CD4-positive, alpha-beta T cell treated with Interleukin-17A for 4 hours (primary cell): Measurements from ENCODE around the gene TAOK2.

ENCODE experiments used
- DNase-seq: peaks from one replicate; pipeline ENCODE4 v3.0.0-alpha.2; 2020; ENCODE audit warnings: mixed read lengths

The TAOK2 gene

DNA sequence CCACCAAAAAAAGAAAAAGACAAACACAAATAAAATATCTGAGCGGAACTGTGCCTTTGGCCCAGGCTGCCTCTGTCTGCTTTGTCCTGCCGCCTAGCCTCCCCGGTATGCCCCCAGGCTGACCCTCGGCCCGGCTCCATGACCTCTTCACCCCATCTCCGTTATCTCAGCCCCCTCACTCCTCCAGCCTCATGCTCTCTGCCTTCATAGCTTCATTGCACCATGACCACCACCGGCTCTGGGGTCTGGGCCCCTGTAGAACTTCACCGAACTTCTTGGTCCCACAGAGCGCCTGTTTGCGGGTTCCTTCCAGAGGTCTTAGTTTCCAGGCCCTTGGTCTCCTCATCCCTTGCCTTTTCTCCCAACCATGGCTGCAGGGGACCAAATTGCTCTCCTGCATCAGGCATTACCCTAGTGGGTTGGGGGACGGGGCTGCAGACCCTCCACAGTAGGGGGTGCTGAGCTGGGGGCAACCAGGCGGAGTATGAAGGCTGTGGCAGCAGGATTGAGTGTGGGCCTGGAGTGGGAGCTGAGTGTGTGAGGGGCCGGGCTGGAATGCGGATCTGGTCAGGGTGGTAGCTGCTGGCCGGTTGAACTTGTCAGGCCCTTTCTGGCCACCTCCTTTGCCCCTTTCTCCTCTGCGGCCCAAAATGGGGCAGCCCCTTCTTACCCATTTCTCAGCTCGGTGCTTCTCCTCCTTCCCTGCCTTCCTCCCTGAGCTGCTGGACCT, 14.8 kb downstream of the TAOK2 start:
- DNase-seq = no peak

DNA sequence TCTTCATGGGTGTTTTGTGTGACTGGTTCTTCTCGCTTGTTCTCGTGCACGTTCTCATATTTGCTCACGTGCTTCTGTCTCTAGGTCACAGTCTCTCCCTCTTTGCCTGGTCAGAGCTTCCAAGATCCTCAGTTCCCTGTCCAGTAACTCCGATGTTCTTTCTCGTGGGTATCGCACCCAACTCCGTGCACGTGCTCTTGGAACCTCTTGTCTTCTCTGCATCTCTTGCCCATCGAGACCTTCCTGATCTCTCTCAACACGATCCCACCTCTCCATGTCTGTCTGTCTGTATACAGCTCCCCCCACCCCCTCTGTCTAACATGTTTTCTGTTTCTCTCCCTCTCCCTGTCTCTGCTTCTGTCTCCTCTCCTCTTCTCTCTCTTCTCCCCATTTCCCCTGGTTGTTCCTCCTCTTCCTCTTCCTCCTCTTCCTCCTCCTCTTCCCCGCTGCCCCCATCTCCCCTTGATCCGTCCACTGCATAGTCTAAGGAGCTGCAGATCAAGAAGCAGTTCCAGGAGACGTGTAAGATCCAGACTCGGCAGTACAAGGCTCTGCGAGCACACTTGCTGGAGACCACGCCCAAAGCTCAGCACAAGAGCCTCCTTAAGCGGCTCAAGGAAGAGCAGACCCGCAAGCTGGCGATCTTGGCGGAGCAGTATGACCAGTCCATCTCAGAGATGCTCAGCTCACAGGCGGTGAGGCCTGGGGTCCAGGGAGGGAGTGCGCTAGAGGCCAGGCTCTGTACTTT, 15.6 kb downstream of the TAOK2 start:
- no peak for DNase-seq

DNA sequence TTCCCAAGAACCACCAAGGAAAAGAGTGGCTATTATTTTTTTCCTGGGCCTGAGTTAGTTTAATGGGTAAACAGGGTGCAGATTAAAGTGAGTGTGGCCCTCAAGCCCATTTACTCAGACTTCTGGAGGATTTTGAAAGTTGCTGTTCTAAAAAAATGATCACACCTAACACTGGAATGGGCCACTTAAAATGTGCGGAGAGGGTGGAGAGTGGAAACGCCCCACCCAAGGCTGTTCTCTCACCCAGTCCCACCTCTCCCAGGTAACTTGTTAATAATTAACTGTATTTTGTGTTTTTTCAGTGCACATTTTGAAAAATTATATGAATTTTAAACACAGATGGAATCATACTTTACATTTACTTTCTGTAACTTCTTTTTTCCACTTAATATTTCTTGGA, 16.4 kb downstream of the TAOK2 start:
- DNase-seq = no peak

GRCh38 chr16:29990883-29991570, 17.4 kb downstream of the TAOK2 start:
- DNase-seq = no peak

DNA sequence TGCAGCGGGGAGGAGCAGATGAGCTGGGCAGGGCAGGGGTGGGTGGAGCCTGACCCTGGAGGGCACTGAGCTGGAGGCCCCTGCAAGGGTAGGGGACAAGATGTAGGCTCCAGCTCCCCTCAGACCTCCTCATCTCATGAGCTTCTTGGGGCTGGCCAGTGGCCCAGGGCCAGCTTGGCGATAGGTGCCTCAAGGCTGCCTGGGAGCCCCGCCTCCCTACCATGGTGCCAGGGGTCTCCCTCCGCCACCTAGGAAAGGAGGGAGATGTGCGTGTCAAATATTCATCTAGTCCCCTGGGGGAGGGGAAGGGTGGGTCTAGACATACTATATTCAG, 17.9 kb downstream of the TAOK2 start:
- no peak for DNase-seq

GRCh38 chr16:29992344-29992967, 18.8 kb downstream of the TAOK2 start:
- no peak for DNase-seq

DNA sequence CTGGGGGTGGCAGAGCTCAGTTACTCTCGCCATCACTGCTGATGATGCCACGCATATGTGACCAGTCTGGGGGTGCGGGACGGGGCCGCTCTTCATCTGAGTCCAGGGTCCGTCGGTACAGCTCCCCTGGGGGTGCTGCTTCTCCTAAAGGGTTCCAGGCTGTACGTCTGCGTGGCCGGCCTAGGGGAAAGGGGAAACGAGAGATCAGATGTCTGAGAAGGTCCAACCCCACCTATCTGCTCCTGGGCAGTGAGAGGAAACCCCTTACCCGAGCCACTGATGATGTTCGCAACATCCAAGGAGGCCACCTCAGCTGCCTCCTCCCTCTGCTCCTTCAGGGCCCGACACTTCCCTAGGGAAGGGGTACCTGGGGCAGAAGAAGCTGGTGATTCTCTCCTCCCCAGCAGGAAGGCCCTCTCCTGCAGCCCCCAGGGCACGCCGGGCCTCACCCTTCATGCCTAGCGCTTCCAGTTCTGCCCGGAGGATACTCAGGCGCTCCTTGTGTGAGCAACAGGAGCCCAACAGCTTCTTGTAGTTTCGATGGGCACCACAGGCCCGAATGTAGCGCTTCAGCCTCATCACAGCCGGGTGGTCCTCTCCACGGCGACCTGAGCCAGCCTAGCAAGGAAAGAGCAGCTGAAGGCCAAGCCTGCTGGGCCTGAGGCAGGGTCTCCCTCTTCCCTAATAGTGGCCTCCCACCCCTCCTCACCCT, 19.7 kb downstream of the TAOK2 start:
- no peak for DNase-seq

DNA sequence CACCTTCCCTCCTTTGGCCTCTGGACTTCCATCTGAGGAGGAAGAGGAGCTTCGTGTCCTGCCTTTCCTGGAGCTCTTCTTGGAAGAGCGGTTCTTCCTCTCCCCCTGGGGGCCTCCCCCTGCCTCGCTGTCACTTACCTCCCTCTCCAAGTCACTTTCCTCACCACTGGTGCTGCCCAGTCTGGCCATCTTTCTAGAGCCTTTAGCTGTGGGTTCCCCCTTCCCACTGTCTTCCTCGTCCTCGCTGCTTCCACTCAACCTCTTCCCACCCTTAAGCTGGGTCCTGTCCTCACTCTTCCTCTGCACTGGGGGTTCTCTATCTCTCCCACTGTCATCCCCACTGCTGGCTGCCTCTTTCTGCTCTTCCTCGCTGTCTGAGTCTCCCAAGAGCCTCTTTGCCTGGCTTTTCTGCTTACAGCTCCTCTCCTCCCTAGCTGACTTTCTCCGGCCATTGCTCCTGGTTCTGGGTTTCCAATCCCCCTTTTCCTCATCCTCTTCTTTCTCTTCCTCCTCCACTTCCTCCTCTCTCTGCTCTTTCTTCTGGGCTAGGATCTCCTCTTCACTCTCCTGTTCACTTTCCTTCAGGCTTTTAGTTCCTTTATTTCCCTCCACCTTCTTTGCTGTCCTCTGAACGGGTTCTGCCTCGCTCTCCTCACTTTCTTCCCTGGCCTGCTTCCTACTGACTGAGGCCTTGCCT, 20.4 kb downstream of the TAOK2 start:
- DNase-seq = no peak

DNA sequence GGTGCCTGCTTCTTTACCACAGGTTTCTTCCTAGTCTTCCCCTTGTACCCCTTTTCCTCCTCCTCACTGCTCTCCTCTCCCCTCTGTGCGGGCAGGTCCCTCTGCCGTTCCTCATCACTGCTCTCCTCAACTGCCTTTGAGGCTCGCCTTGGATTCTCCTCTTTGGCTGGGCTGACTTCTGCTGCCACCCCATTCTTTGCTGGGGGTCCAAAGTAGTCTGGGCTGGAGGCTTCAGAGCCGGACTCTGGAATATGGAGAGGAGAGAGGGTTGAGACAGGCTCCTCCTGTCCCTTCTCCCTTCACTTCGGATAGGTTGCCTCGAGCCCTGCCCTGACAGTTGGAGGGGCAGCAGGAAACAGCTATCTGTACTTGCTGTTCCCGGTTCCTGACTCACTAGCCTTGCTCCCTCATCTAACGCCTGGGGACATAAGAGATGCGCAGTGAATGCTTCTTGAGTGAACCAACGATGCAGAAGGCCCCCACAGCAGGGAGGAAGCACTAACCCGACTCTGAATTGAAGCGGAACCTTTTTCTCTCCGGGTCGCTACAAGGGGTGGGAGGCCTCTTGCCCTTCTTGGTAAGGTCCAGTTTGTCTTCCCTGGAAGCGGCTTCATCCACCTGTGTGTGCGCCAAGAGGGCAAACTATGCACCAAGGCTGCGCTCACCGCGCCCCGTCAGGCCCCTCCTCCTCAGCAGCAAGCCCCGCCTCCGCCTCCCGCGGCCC, 21.1 kb downstream of the TAOK2 start:
- DNase-seq = peak; percentile 78

DNA sequence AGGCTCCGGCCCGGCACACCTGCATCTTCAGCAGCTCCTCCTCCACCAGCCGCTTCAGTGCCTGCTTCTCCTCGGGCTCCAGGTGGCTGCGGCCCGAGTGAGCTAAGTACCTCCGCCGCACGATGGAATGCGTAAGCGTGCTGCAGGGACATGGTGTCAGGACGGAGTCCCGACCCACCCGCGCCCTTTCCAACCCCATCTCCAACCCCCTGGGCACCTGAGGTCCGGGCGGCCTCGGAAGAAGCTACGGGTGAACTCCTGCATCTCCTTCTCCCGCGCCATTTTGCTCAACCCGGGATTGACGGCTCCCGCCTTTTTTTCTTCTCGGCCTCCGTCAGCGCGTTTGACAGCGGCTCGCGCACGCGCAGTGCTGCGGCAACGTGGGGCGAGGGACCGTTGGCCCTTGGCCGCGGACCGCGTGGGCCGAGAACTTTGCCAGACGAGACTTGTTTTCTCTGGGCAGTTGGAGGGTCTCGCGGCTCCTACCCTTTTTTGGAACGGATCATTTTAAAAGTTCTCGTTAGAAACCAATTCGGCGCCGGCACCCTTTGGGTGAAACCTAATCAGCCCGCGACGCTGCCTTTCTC, 21.7 kb downstream of the TAOK2 start, which contains the start of gene HIRIP3:
Gene HIRIP3 (minus strand): TSS at position 294 of the 587 bp plus-strand sequence. CDS start 12 bp downstream, at position 282.
- peak; percentile 89 for DNase-seq

DNA sequence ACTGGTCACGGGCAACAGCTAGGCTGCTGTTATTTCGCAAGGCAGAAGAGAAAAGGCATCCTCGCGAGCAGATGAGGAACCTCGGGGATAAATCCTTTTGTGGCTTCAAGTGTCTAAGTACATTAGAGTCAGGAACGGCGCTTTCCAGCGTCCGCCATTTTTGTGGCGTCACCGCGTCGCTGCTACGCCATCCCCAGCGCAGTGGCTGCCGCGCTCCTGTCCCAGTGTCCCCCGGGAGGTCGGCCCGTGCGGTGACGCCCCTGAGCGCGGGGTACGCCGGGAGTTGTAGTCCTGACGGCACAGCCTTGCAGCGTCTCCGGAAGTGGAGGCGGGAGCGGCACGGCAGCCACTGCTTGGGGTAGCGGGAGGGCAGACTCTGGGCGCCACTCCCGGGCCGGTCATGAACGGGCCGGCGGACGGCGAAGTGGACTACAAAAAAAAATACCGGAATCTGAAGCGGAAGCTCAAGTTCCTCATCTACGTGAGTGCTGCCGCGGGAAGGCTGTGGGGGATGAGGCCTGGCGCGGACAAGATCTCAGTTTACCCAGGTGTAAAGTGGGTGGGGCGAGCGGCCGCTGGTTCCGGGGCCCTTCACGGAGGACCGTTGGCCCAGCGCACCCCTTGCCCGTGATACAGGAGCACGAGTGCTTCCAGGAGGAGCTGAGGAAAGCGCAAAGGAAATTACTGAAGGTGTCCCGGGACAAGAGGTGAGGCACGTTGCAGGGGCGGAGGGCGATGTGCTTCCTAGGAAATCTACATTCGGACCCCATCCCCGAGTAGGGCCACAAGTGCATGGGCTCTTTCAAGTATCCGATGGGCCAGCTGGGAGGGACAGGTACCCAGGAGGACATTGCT, 22.5 kb downstream of the TAOK2 start, which contains the start of gene INO80E:
Gene INO80E (plus strand): TSS at position 331 of the 855 bp plus-strand sequence. CDS start 70 bp downstream, at position 401.
- DNase-seq = peak; percentile 99

DNA sequence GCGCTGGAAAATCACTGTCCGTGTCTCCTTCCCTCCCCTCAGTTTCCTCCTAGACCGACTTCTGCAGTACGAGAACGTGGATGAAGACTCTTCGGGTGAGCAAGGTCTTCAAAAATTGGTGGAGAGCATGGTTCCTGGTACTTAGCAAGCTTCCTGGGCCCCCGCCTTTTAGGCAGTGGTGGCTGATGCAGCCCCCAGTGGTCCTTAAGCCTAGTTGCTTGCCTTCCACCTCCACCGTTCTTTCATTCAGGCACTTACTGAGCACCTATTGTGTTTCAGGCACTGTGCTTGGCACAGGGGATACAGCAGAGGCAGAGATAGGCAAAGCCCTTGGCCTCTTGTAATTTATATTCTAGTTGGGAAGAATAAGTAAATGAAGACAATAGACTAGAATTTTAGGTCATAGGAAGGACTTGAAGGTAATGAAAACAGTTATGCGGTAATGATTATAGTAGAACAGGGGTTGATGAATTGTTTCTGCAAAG, 23.1 kb downstream of the TAOK2 start:
- no peak for DNase-seq

DNA sequence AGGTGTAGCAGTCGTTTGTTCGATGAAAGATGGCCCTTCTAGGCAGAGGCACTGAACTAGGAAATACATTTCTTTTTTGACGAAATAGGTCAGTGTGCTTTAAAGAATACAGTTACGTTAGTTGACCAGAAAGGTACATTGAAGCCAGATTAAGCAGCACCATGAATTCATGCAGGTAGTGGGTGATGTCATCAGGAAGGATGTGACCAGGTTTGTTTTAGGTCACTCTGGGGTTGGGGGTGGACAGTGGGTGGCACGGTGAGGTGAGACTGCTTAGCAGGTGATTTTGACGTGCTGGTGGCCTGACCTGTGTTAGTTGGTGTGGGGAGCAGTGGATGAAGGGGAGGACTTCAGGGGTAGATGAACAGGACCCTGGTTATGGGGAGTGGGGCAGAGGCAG, 25.9 kb downstream of the TAOK2 start:
- no peak for DNase-seq

DNA sequence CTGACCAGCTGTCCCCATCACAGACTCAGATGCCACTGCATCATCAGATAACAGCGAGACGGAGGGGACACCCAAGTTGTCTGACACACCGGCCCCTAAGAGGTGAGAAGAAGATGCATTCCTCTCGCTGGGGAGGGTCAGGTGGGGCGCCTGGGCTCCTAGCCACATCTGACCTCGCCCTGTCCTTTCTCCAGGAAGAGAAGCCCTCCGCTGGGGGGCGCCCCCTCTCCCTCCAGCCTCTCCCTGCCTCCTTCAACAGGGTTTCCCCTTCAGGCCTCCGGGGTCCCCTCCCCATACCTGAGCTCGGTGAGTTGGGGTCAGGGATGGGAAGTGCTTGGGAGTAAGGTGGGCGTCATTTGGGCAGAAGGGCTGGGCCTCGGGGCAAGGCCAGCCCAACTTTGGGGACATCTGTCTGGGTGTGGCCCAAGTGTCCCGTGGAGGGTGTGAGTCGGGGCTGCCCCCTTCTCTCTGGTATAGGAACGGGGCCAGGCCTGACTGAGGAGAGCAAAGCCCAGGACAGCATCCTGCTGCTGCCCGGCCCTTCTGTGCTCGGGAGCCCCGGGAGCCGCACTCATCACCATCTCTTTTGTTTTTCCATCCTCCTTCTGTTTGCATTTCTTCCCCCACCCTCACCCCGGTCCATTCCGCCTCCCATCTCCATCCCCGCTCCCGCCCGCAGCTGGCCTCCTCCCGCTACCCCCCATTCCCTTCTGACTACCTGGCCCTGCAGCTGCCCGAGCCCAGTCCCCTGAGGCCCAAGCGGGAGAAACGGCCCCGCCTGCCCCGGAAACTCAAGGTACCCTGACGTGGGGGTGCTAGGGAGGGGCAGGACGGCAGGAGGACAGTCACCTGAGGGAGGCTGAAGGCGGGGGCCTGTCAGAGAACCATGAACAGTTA, 27.3 kb downstream of the TAOK2 start:
- no peak for DNase-seq

GRCh38 chr16:30002614-30003346, 29.1 kb downstream of the TAOK2 start:
- no peak for DNase-seq

- no peak for DNase-seq
Measured at GRCh38 chr16:30003670-30004423, 30.2 kb downstream of the TAOK2 start.

DNA sequence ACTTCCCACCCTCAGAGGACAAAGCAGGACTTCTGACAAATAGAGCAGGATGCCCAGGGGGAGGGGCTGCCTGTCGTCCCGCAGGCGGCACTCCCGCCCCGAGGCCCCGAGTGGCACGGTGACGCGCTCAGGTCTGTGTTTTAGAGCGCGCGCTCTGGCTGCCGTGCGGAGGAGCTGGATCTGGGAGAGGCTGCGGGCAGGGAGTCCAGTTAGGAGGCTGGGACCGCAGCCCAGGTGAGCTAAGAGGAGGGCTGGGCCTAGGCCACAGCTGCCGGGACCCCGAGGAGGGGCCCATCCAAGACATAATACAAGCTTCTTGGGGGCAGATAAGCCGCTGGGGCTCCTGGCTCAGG, 30.7 kb downstream of the TAOK2 start:
- DNase-seq = no peak
